Measurements from ENCODE around the gene NLRP6.
"Not testable (repeated sequence)": the region's sequence is repeated elsewhere in the genome, so short reads cannot be mapped to it uniquely, and the experiment has no call there.

Gene NLRP6

DNA sequence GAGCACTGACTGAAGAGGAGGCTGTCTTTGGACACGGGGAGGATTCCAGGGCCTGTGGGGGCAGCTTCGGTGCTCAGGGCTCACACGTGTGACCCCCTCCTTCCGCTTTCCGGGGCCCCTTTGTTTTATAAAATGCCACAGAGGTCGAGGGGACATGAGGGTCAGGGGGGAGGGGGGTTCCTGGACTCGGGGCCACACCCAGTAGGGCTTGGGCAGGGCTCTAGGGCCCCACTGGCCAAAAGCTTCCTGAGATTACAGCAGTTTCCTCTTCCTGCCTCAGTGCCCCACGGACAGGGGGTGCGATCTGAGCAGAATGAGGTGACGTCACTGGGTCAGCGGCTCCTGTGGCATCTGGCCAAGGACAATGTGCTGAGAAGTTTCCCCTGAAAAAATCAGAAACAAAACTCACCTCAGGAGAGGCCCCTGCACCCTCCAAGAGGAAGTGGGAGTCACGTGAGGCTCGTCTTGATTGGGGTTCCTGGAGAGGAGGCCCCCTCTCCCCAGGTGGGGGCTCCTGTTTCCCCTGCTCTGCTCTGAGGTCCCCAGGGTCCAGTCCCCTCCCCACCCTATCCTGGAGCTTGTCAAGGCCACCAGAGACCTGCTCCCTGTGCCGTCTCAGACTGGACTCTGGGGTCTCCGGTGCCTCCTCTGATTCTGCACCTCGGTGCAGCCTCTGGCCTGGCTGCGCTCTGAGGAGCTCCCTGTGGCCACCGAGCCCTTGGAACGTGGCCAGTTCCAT is 48.8 kb downstream of the NLRP6 start:
- no peak for DNase-seq

- DNase-seq = no peak
These were observed 49.3 kb downstream of the NLRP6 start for GRCh38 chr11:327581-327923.

GRCh38 chr11:328012-328411 is 49.8 kb downstream of the NLRP6 start:
- no peak for DNase-seq

- DNase-seq = not testable (repeated sequence)
These were observed 50.4 kb downstream of the NLRP6 start for GRCh38 chr11:328516-329100.

- no peak for DNase-seq
These were observed 51.7 kb downstream of the NLRP6 start for GRCh38 chr11:329886-330253.

DNA sequence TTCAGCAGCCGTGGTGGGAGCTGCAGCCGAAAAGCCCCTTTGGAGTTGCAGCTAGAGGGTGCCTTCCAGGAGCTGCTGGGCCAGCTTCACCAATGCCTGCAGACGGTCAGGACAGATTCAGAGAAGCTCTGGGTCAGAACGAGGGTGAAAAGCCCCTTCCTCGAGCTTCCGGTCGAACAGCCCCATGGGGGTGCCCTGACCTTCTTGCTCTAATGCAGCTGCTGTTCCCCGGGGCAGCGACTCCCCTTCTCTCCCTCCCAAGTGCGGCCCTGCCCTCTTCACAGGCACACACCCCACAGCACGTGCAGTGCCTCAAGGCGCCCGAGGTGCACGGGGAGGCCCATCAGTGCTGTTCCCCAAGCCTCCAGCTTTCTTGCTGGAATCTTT is 52.1 kb downstream of the NLRP6 start:
- no peak for DNase-seq

DNA sequence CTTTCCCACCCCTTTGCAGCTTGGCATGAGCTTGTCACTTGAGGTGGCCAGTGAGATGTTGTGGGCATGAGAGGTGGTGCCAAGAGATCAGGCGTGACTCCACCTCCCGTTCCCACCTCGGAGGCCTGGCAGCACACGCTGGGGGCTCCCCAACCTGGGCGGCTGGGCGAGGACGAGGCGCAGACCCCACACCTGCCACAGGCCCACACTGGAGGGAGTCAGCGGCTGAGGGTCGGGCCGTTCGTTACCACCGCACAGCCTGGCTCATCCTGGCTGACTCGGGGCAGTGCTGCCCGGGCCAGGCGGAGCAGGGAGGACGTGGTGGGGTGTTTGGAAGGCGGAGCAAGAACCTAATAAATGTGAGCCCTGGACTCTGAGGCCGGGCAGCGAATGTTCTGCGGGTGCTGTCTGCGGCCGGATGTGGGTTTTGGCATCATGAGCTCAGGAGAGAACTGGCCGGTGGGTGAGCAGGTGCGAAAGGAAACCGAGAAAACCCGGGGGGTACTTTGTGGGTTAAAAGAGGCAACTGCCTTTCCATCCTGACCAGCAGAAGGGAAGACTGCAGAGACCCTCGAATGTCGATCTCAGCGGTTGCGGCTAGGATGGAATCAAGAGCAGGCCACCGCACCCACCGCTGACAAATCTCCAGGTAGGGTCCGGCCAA is 52.6 kb downstream of the NLRP6 start:
- DNase-seq = no peak

DNA sequence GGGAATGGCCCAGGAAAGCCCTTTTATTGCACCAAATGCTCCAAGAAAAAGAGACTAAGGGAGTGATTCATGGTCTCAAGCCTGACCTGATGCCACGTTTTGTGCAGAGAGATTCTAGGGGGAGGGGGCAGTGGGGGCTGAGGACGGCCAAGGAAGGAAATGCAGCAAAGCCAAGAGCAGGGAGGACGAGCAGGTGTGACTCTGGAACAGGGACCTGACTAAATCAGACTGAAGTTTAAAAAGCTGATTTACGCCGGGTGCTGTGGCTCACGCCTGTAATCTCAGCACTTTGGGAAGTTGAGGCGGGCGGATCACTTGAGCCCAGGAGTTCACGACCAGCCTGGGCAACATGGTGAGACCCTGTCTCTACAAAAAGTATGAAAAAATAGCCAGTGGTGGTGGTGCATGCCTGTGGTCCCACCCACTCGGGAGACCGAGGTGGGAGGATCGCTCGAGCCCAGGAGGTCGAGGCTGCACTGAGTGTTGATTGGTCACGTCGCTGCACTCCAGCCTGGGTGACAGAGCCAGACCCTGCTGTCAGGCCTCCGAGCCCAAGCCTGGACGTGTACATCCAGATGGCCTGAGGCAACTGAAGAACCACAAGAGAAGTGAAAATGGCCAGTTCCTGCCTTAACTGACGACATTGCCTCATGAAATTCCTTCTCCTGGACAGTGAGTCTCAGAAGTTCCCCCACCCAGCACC is 53.3 kb downstream of the NLRP6 start:
- DNase-seq = no peak

GRCh38 chr11:332651-333480 is 54.7 kb downstream of the NLRP6 start:
- no peak for DNase-seq

DNA sequence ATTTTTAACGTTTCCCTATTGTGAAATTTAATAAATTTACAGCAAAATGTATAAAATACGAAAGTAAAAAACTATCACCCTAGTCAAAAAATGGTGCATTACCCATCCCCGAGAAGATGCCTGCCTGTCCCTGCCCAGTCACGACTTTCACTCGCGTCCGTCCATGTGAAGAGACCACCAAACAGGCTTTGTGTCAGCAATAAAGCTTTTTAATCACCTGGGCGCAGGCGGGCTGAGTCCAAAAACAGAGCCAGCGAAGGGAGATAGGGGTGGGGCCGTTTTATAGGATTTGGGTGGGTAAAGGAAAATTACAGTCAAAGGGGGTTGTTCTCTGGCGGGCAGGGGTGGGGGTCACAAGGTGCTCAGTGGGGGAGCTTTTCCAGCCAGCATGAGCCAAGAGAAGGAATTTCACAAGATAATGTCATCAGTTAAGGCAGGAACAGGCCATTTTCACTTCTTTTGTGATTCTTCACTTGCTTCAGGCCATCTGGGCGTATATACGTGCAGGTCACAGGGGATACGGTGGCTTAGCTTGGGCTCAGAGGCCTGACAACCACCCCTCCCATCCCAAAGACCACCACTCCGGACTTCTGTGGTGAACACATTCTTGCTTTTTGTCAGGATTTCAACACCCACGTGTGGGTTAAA is 55.5 kb downstream of the NLRP6 start:
- DNase-seq = not testable (repeated sequence)

- no peak for DNase-seq
These were observed 56.2 kb downstream of the NLRP6 start for GRCh38 chr11:334264-334994.
